NCI-H446 treated with DMSO at 0.1 percent for 48 hours (cell line): Measurements from ENCODE around the gene WNK2.

Source experiments
- DNase-seq: peaks from one replicate; lab custom pipeline; 2025; lab: John Stamatoyannopoulos, UW

The WNK2 gene

DNA sequence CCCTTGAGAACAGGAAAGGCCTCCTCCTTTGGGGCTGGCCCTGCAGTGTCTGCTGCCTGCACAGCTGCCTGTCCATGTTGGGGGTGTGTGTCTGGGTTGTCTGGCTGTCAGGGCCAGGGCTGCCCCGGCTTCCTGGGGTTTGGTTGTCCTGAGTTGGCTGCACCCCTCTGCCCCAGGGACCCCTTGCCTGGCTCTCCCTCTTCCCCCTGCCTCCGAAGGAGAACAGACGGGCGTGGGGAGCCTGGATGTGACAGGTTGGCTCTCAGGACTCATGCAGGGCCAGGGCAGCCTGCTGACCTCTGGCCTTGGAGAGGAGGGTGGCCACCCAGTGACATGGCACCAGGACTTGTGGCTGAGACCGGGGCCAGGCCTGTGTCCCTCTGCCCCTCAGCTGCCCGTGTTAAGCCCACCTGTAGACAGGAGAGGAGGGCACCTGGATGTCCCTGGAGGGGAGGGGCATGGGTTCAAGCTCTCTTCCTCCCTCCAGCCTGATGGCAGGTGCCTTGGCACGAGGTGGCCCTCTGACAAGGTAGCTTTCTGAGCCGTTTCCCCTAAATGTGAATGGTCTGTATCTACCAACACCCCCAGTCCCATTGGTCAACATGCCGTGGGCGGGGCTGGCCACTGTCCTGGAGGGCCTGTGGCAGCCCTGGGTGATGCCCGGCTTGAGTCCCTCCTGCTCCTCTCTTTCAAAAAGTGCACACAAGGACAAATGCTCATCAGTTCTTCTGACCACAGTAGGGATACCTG, 34.9 kb downstream of the WNK2 start:
- DNase-seq: no peak

DNA sequence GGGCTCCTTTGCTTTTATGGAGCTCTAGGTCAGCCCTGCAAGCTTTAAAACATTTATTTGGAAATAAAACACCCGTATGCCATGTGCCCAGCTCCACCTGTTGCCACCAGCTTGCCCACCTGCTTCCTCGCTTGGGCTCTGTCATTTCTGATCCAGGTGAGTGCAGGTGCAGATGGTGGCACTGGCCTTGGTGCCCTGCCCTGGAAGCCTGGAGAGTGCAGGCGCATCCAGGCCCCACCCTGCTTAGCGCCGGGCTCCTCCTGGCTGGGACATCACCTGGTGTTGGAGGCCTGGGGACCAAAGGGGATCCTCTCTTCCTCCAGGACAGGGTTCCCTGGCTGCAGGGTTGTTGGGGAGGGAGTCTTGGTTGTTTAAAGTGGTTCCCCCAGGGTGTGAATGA, 35.8 kb downstream of the WNK2 start:
- DNase-seq: no peak

DNA sequence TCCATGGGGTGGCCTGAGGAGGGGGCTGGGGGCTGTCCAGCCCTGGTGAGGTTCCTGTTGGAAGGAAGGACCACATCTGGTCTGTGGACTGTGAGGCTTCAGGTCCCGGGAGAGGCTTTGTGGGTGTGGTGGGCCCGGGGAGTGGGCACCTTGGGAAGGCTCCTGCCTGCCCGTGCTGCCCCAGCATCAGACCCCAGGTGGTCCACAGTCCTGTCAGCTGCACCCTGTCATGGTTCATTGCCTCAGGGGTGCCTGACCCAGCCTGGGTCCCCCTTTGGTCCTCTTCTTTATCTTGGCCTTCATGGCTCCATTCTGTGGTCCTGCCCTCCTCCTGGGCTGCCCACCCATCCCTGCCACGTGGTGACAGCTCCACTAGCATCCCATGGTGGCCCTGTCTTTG, 36.7 kb downstream of the WNK2 start:
- DNase-seq: no peak

DNA sequence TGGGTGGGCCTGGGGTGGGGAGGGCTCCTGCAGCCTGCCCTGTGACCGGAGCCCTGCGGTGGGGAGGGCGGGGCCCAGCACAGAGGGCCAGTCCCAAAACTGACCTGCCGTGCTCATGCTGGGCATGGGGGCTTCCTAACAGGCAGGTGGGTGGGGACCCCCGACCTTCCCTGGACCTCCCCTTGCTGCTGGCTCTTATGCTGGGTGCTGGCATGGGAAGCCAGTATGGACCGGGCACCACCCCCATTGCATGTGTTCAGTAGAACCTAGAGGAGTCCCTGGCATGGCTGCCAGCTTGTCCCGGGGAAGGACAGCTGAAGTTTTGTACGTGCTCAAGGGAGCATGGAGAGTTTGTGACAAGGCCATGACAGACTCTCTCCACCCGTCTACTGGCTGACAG, 37.1 kb downstream of the WNK2 start:
- no peak for DNase-seq

DNA sequence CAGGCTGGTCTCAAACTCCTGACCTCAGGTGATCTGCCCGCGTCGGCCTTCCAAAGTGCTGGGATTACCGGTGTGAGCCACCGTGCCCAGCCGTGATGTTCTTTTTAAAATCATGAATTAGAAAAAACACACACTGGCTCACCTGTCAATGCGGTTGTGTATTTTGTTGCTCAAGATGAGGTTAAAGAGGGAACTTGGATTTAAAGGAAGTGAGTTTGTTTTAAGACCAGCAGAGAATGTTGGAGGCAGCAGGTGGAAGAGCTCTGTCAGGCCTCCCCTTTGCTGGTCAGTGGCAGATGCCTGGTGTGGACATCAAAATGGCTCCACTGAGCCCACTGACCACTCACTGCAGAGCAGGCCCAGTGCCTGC, 38.9 kb downstream of the WNK2 start:
- no peak for DNase-seq

DNA sequence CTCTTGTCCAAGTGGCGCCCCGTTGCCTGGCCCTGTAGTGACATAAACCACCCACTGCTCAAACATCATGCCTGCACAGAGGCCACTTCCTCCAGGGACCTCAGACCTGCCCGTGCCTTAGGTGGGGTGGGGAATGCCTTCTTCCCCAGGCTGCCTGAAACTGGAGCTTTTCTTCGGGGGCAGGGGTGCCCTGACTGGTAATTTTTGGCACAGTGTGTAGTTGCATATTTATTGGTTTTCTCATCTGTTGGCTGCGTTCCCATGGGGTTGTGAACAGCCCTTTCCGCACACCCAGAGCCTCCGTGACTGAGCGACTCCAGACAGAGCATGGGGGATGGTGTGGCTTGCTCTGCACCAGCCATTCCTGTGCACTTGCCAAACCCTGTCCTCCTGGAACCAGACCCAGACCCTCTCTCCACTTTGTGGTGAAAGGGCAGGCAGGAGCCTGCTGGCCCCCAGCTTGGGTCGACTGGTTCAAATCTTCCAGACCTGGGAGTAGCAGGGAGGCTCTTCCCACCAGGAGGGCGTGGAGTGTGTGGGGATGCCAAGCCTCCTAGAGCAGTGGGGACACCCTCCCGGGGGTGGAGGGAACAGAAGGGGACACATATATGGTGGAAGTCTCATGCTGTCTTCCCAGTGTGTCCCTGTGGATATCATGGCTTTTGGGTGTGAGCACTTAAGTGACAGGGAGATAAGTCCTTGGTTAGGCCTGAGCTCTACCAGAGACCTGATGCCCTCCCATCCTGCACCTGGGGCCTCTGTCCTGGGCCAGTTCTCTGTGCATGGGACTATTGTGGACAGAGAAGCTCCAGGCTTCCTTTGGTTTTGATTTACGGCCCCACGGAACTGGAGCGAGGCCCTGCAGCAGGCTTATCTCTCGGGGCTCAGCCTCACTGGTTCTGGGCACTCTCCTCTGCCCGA, 39.6 kb downstream of the WNK2 start:
- peak; percentile 39 for DNase-seq

DNA sequence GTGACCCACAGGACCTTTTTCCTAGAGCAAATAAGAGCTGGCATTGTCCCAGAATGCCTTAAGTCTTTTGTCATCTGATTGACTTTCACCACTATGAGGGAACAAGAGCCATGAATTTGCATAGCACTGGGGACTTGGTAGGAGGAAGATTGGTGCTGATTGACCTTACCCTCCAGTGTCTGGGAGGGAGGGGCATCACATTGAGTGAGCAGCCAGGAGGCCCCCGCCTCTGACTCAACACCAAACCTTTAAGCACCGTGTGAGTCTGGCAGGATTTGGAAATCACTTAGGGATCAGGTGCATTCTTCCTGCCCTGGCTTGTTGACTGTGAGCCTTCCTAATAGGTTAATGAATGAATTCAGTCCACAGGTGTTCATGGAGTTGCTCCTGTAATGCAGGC, 40.7 kb downstream of the WNK2 start:
- DNase-seq: no peak

DNA sequence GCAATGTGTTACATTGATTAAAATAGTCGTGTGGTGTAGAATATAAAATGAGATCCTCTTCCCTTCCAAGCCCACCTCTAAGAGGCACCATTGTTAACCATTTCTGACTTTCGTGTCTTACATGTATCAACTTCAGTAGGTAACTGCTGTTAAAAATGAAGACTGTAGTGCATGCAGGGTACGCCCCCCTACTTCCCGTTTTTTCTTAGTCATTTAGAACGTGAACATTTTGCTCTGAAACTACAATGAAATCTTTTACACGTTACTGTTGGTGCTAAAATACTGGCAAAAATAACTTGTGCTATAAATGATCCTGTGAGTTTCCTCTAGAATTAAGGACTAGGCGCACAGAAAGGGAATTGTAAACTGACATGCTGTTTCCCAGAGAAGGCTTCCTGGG, 41.5 kb downstream of the WNK2 start:
- no peak for DNase-seq

DNA sequence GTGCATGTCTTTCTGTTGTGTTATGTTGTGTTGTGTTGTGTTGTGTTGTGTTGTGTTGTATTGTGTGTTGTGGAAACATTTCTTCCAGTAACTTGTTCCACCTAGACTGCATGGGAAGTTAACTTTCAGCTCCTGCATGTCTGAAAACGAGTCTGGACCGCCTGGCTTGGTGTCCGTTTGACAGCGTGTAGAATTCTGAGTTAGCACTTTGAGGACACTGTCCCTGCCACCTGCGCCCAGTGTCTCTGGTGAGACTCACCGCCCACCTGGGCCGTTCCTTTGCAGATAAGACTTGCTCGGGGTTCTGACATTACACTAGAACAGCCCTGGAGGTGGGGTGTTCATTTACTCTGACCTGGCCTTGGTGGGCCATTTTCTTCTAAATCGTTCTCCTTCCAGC, 42.0 kb downstream of the WNK2 start:
- DNase-seq: no peak

DNA sequence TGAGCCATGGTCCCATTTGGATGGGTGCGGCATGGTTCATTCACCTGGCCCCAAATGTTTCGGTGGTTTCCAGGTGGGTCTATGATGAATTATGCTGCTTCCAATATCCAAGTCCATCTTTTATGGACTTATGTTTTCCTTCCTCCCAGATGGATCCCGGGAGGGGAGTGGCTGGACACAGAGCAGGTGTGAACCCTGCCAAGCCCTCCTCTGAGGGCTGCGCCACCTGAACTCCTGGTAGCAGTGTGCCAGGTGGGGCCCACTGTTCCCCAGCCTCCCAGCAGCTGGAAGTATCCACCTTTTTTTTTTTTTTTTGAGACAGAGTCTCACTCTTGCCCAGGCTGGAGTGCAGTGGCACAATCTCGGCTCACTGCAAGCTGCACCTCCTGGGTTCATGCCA, 42.9 kb downstream of the WNK2 start:
- DNase-seq: no peak

DNA sequence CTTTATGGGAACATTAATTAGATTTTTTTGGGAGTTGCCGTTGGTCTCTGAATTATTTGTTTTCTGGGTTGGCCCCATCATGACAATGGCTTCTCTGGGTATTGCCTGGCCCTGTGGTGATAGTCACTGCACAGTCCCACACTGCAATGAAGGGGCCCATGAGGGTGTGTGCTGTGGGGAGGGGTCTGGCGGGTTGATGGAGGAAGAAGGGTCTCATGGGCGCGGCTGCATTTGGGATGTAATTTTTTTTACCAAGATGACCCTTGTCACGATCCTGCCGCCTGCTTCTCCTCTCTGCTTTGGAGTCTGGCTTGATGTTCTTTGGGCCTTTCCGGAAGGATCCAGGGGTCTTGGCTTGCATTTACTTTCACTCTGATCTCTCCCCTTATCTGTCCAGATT, 44.1 kb downstream of the WNK2 start:
- no peak for DNase-seq

DNA sequence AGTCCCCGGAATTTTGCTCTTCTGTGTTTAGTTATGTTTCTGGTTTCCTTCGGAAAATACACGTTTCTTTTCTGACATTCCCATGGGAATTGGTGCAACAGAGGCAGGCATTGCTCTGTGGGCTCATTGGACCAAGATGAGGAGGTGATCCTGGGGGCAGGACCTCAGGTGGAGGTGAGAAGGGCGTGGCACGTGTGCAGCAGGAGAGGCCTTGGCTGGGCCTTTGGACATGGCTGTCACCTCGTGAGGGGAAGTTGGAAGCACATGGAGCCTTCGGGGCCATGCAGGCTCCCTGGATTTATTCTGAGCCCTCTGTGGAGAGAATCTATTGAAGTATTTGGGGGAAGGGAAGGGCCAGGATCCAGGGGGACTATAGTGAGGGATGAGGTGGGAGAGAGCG, 44.5 kb downstream of the WNK2 start:
- DNase-seq: no peak

DNA sequence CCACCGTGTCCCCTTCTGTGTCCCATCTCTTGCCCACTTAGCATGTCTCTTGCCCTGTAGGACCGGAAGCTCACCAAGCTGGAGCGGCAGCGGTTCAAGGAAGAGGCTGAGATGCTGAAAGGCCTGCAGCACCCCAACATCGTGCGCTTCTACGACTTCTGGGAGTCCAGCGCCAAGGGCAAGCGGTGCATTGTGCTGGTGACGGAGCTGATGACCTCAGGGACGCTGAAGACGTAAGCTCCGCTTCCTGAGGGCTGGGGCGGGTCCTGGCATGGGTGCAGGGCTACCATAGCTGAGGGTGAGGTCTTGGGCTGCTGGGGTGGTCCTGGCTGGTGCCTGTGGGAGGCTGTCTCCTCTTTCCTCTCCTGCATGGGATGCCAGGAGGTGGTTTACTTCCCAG, 45.7 kb downstream of the WNK2 start:
- no peak for DNase-seq

DNA sequence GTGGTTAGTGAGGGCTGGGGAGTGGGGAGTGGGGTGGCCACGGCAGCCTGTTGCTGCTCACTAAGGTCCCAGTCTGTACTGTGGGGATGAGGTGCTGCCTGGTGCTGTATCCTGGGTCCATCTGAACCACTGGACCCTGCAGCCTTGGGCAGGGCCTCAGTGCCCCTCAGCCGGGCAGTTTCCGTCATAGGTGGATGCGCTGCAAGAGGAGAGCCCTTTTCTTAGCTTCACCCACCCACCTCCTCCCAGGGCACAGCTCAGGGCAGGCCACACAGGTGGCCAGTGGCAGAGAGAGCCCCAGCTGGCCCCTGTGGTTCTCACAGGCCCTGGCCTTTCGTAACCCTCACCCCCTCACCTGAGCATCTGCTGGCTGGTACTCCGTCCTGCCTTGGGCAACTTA, 46.2 kb downstream of the WNK2 start:
- no peak for DNase-seq

DNA sequence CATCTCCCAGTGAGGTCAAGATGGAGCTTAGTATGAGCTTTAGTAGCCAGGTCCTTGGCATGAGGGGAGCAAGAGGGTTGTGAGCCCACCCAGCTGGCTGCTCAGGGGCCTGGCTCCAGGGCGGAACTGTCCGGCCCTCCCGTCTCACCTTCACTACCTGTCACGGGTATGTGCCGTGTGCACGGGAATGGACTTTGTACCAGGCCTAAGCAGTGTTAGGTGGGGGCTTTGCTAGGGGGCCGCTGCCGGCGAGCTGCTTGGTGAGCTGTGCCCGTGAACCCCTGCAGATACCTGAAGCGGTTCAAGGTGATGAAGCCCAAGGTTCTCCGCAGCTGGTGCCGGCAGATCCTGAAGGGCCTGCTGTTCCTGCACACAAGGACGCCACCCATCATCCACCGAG, 46.7 kb downstream of the WNK2 start:
- no peak for DNase-seq

DNA sequence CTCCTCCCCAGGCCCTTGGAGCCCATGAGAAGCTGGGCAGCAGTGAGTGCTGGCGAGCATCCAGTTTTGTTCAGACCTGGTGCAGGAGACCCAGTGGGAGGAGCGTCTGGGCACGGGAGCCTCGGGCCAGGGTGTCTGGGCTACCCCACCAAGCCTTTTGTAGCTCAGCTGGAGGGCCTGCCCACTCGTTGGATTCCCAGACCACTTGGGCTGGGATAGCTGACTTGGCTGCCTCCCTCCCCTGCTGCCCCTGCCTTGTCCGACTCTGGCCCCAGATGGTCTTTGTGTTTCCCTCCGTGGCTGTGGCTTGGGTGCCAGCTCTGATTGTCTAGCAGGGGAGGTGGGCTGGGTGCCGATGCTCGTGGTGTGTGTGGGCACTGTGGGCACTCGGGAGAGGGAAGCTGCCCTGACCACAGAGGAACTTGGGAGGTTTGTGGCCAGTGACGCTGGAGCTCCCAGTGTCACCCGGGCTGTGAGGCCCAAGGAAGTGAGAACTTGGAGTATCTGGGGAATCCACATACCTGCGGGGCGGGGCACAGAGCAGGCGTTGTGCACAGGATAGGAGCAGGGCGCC, 47.3 kb downstream of the WNK2 start:
- DNase-seq: no peak

DNA sequence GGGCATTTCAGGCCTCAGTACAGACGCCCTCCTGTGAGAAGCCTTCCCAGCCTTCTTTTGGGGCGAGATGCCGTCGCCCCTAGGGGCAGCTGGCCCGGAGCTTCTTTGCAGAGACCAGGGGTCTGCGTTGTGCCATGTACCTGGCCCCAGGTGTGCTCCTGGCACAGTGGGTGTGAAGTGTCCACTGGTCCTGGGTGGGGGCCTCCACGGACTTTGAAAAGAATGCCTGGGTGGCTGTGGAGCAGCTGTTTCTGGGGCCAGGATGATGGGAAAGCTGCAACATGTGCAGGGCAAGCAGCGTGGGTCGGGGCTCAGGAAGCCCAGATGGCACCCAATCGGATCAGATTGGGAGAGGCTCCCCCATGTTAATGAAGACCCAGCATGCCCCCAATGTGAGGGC, 47.8 kb downstream of the WNK2 start:
- DNase-seq: no peak

DNA sequence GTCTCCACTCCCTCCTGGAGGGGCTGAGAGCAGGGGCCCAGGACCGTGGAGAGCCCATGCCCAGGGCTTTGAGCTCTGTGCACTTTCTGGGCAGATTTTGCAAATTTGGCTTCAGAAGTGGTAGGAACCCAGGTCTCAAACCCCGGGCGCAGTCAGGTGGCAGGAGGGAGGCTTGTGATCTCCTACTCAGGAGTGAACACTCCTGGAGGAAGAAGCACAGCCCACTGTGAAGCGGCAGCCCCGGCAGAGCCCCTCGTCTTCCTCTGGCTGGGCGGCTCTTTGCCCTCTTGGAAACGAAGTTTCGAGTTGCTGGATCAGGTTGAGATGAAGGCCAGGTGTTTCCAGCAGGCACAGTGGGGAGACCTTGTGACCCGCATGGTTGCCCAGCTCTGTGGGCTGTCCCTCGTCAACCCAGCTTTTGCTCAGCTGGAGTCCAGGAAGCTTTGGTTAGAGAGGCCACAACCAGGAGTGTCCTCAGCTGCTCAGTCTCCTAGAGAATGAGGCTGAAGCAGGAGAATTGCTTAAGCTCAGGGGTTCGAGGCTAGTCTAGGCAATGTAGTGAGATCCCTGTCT, 48.5 kb downstream of the WNK2 start:
- no peak for DNase-seq

DNA sequence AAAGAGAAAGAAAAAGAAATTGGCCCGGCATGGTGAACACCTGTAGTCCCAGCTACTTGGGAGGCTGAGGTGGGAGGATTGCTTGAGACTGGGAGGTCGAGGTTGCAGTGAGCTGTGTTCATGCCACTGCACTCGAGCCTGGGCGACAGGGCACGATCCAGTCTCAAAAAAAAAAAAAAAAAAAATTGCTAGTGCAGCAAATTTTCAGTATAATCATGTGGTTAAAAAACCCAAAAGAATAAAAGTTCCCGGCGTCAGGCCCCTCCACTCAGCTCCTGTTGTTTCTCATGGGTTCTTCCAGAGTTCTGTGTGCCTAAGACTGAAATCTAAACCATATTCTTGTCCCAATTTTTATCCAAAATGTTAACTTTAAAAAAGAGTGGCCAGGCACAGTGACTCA, 49.1 kb downstream of the WNK2 start:
- DNase-seq: no peak

DNA sequence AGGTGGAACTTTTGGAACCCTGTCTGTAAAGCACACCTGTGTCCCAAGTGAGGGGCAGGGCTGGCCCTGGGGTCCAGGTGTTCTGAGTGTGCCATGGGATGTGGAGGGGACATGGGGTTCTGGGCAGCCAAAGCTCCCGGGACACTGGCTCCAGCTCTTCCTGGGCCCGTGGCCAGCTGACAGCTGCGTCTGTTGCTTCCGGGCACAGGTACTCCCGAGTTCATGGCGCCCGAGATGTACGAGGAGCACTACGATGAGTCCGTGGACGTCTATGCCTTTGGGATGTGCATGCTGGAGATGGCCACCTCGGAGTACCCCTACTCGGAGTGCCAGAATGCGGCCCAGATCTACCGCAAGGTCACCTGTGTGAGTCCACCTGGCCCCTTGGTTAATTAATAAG, 50.7 kb downstream of the WNK2 start:
- DNase-seq: no peak

DNA sequence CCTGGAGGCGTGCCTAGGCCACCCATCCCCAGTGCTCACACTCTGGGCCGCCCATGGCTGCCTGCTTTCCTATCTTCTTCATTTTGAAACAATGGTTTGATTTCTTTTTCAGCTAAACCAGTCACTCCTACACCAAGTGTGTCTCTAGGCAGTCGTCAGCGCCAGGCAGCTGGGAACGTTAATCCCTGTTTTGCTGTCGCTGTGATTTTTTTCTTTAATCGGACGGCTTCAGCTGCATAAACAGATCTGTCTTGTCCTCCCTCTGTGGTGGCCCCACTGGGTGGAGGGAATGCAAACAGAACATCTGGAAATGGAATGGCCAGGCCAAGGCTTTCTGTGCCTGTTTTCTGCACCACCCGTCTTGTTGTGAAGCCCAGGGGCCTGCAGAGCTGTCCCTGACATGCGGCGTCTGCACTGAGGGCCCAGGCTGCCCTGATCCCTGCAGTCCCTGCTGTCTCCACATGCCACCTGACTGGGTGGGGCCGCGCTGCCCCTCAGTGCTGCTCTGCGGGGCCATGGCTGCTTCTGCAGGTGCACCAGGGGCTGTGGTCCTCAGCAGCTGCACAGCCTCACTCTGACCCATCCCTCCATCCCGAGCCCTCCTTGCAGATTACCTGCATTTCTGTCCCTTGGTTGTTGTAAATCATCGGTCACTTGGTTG, 51.5 kb downstream of the WNK2 start:
- DNase-seq: no peak

DNA sequence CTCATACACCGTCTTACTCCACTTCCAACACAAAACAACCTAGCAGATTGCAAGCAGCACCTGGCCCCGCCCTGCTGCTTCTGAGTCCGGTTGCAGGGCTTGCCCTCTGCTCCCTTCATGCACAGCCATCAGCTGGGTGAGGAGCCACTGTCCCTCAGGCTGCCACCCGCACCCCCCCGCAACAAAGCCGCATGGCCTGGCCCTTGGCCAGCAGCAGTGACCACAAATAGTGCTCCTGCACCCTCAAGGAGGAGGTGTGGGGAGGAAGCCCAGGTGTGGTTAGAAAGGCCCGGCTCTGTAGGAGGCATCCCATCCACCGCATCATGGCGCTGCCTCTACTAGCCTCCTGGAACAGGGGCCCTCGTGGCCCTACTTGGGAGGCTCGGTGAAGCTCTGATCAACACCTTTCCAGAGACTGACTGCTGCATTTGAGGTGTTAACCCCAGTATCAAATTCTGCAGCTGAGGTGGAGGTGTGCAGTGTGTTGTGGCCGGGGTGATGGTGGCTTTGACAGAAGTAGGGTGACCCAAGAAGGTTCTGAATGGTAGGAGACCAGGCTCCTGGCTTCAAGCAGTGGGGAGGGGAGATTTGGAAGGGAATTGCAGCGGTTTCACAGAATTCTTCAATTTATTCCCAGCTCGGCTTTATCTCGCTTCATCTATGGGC, 52.7 kb downstream of the WNK2 start:
- DNase-seq: no peak
